Testis (tissue), 2 donors: ENCODE measurements around the gene PKIG.

Experiments used
- POLR2A ChIP-seq: fragments of 450-650 bp; IDR thresholded peaks from one replicate; pipeline ENCODE4 v1.6.1; 2017; ENCODE audit warnings: antibody characterized with exemption, mild to moderate bottlenecking, moderate library complexity
- TF ChIP-seq, protein P1 (sequence below), 3 experiments: fragments of 450-650 bp in 2 of 3; fragments of 200-600 bp in 1 of 3; sonication (generic) in 1 of 3; IDR thresholded peaks; one replicate each; pipeline ENCODE4 v1.5.1; 2016 to 2019; ENCODE audit warnings: antibody characterized with exemption in 3 of 3, mild to moderate bottlenecking in 2 of 3, moderate library complexity in 1 of 3

DNA sequence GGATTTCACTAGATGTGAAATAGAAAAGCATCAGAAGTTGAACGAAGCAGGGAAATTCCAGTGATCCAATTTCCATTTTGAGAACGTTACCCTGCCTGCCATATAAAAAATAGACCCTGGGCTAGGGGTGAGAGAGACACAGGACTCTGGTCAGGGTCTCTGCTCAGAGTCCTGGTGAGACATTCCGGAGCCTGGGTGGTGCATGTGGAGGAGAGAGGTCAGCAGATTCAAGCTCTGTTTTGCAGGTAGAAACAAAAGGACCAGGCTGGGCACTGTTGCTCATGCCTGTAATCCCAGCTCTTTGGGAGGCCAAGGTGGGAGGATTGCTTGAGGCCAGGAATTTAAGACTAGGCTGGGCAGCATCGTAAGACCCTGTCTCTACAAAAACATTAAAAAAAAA is 17.9 kb downstream of the PKIG start:
- TF ChIP-seq POLR2A, result no peak
- TF ChIP-seq, protein P1, sequence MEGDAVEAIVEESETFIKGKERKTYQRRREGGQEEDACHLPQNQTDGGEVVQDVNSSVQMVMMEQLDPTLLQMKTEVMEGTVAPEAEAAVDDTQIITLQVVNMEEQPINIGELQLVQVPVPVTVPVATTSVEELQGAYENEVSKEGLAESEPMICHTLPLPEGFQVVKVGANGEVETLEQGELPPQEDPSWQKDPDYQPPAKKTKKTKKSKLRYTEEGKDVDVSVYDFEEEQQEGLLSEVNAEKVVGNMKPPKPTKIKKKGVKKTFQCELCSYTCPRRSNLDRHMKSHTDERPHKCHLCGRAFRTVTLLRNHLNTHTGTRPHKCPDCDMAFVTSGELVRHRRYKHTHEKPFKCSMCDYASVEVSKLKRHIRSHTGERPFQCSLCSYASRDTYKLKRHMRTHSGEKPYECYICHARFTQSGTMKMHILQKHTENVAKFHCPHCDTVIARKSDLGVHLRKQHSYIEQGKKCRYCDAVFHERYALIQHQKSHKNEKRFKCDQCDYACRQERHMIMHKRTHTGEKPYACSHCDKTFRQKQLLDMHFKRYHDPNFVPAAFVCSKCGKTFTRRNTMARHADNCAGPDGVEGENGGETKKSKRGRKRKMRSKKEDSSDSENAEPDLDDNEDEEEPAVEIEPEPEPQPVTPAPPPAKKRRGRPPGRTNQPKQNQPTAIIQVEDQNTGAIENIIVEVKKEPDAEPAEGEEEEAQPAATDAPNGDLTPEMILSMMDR (IDR thresholded peaks at IDR 0.05), result no peak
